Mammary epithelial cell (primary cell): ENCODE results near the gene PDE9A.

Experiments
- CTCF ChIP-seq, 2 donors: IDR thresholded peaks in 1 of 2; conservative IDR thresholded peaks in 1 of 2; 2 replicates each; pipeline ENCODE4 v1.5.1; 2011 to 2012; ENCODE audit warnings: inconsistent platforms in 2 of 2, low read length in 2 of 2, mild to moderate bottlenecking in 2 of 2, control low read depth in 1 of 2, low read depth in 1 of 2; ENCODE audit not compliant: insufficient read depth in 1 of 2; ENCODE audit errors: extremely low read depth in 1 of 2
- EZH2 ChIP-seq: IDR thresholded peaks from 2 replicates; pipeline ENCODE4 v1.6.1; 2012; ENCODE audit warnings: low read length, inconsistent platforms, borderline replicate concordance

GRCh38 chr21:42750737-42751530, 97.5 kb downstream of the PDE9A start:
- TF ChIP-seq CTCF (conservative IDR thresholded peaks at IDR 0.05 in 1 of 2, IDR thresholded peaks at IDR 0.05 in 1 of 2; ENCODE audit: extremely low read depth in 1 of 2, insufficient read depth in 1 of 2, low read depth in 1 of 2, low read length in 2 of 2) (no peak), EZH2 (no peak)
